ENCODE data around the gene CCRL2.

CCRL2 gene

DNA sequence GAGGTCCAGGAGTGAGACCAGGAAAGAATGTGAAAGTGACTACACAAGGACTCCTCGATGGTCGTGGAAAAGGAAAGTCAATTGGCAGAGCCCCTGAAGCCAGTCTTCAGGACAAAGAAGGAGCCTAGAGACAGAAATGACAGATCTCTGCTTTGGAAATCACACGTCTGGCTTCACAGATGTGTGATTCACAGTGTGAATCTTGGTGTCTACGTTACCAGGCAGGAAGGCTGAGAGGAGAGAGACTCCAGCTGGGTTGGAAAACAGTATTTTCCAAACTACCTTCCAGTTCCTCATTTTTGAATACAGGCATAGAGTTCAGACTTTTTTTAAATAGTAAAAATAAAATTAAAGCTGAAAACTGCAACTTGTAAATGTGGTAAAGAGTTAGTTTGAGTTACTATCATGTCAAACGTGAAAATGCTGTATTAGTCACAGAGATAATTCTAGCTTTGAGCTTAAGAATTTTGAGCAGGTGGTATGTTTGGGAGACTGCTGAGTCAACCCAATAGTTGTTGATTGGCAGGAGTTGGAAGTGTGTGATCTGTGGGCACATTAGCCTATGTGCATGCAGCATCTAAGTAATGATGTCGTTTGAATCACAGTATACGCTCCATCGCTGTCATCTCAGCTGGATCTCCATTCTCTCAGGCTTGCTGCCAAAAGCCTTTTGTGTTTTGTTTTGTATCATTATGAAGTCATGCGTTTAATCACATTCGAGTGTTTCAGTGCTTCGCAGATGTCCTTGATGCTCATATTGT lies 47.1 kb upstream of the CCRL2 start (continued):
- TF ChIP-seq, protein P1, sequence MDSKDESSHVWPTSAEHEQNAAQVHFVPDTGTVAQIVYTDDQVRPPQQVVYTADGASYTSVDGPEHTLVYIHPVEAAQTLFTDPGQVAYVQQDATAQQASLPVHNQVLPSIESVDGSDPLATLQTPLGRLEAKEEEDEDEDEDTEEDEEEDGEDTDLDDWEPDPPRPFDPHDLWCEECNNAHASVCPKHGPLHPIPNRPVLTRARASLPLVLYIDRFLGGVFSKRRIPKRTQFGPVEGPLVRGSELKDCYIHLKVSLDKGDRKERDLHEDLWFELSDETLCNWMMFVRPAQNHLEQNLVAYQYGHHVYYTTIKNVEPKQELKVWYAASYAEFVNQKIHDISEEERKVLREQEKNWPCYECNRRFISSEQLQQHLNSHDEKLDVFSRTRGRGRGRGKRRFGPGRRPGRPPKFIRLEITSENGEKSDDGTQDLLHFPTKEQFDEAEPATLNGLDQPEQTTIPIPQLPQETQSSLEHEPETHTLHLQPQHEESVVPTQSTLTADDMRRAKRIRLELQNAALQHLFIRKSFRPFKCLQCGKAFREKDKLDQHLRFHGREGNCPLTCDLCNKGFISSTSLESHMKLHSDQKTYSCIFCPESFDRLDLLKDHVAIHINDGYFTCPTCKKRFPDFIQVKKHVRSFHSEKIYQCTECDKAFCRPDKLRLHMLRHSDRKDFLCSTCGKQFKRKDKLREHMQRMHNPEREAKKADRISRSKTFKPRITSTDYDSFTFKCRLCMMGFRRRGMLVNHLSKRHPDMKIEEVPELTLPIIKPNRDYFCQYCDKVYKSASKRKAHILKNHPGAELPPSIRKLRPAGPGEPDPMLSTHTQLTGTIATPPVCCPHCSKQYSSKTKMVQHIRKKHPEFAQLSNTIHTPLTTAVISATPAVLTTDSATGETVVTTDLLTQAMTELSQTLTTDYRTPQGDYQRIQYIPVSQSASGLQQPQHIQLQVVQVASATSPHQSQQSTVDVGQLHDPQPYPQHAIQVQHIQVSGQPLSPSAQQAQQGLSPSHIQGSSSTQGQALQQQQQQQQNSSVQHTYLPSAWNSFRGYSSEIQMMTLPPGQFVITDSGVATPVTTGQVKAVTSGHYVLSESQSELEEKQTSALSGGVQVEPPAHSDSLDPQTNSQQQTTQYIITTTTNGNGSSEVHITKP (tag by site-specific recombination; IDR thresholded peaks at IDR 0.05) = peak; percentile 25; the same call in 1 of the 2 replicates
- TF ChIP-seq ZNF623 (tag by site-specific recombination; IDR thresholded peaks at IDR 0.05) (no peak), ZNF174 (tag by site-specific recombination; IDR thresholded peaks at IDR 0.05) (no peak), ZNF23 (tag by site-specific recombination; IDR thresholded peaks at IDR 0.05; ENCODE audit: borderline replicate concordance) (no peak), ZFP41 (tag by site-specific recombination; IDR thresholded peaks at IDR 0.05; ENCODE audit: borderline replicate concordance) (no peak), ZNF692 (tag by site-specific recombination; IDR thresholded peaks at IDR 0.05) (peak; percentile 51; the same call in 1 of the 2 replicates), ZNF548 (tag by site-specific recombination; IDR thresholded peaks at IDR 0.05) (no peak), KLF1 (tag by site-specific recombination; IDR thresholded peaks at IDR 0.05) (no peak), ZFP37 (tag by site-specific recombination; IDR thresholded peaks at IDR 0.05) (no peak), SCRT2 (tag by site-specific recombination; IDR thresholded peaks at IDR 0.05) (no peak), ZBTB11 (tag by site-specific recombination; conservative IDR thresholded peaks at IDR 0.05; ENCODE audit: low read depth) (no peak), ZNF777 (tag by site-specific recombination; IDR thresholded peaks at IDR 0.05; ENCODE audit: borderline replicate concordance) (no peak), ZNF747 (tag by site-specific recombination; IDR thresholded peaks at IDR 0.05) (no peak), HOXC10 (CRISPR knock-in tag; IDR thresholded peaks at IDR 0.05) (no peak), ZNF624 (tag by site-specific recombination; IDR thresholded peaks at IDR 0.05) (no peak), KLF10 (tag by site-specific recombination; IDR thresholded peaks at IDR 0.05) (no peak), ZXDB (tag by site-specific recombination; IDR thresholded peaks at IDR 0.05) (no peak), ZNF837 (tag by site-specific recombination; IDR thresholded peaks at IDR 0.05) (no peak), ZSCAN30 (tag by site-specific recombination; IDR thresholded peaks at IDR 0.05) (no peak), ZNF600 (tag by site-specific recombination; IDR thresholded peaks at IDR 0.05) (peak; percentile 41; the same call in 1 of the 2 replicates), SALL2 (tag by site-specific recombination; IDR thresholded peaks at IDR 0.05; ENCODE audit: borderline replicate concordance) (no peak), OVOL3 (tag by site-specific recombination; IDR thresholded peaks at IDR 0.05) (no peak), SP7 (tag by site-specific recombination; IDR thresholded peaks at IDR 0.05) (peak; percentile 74), HOXD13 (CRISPR knock-in tag; IDR thresholded peaks at IDR 0.05; ENCODE audit: borderline replicate concordance) (no peak)
- TF ChIP-seq, protein P2, sequence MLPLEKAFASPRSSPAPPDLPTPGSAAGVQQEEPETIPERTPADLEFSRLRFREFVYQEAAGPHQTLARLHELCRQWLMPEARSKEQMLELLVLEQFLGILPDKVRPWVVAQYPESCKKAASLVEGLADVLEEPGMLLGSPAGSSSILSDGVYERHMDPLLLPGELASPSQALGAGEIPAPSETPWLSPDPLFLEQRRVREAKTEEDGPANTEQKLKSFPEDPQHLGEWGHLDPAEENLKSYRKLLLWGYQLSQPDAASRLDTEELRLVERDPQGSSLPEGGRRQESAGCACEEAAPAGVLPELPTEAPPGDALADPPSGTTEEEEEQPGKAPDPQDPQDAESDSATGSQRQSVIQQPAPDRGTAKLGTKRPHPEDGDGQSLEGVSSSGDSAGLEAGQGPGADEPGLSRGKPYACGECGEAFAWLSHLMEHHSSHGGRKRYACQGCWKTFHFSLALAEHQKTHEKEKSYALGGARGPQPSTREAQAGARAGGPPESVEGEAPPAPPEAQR (tag by site-specific recombination; IDR thresholded peaks at IDR 0.05) = no peak
